Neural progenitor cell (in vitro differentiated cells): Measurements from ENCODE around the gene MAP2K5.

Source experiments
- CTCF ChIP-seq: fragments of 200-600 bp; sonication (generic); IDR thresholded peaks from 2 replicates; pipeline ENCODE4 v1.5.1; 2017; ENCODE audit warnings: antibody characterized with exemption, mild to moderate bottlenecking
- EZH2 ChIP-seq: fragments of 200-600 bp; sonication (generic); IDR thresholded peaks from 2 replicates; pipeline ENCODE4 v1.6.1; 2017; ENCODE audit warnings: antibody characterized with exemption, mild to moderate bottlenecking, moderate library complexity
- EZH2phosphoT487 ChIP-seq: fragments of 200-600 bp; sonication (generic); IDR thresholded peaks from 2 replicates; pipeline ENCODE4 v1.6.1; 2017; ENCODE audit warnings: antibody characterized with exemption

- no peak for TF ChIP-seq CTCF
- no peak for TF ChIP-seq EZH2phosphoT487
- TF ChIP-seq EZH2 = no peak
Observed at GRCh38 chr15:67777773-67778172, 235.3 kb downstream of the MAP2K5 start.
